ENCODE data around the gene PAM16. TPM values are rescaled to one million over a fixed set of nuclear protein-coding genes. Genes with fewer than 3 reads are reported as not detected.

The PAM16 gene
- total and polyA plus RNA-seq, 2 experiments from 2014 or later, result 33.0 to 78.9 TPM

DNA sequence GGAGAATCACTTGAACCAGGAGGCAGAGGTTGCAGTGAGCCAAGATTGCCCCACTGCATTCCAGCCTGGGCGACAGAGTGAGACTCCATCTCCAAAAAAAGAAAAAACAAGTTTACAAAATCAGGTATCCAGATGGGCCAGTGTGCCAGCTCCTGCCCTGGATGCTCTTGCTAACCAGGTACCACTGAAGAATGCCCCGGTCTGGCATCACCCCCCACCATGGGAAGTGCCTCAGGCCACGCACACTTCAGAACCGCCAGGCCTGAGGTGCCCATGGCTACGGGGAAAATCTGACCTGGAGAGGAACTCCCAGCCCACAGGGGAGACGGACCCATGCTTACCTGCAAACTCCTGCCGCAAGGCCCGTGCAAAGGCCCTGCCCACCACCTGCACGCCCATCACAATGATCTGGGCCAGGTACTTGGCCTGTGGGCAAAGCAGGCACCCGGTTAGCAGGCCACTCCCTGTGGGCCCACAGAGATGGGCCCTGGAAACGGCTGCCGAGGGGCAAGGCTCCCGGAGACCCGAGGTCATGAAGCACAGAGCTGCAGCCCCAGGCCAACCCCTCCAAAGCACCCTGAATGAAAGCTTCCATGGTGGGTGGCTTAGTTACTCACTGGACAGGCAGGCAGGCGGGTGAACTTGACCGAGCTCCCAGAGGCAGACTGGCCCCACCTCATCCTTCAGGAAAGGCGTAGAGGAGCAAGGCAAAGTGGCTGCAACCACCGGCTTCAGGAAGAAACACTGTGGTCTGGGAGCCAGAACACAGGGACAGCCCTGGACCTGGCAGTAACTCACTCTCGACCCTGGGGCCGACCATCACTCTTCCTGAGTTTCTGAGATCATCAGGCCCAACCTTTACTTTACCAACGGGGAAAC lies 8.0 kb downstream of the PAM16 start:
- Histone ChIP-seq H4K20me1 (ENCODE audit: insufficient read depth) (no peaks in the 10 kb centered on the region; the same call in 1 of the 2 replicates), H3K27me3 (replicated peaks; ENCODE audit: insufficient read depth) (no peaks in the 10 kb centered on the region), H3F3A (ENCODE audit: insufficient read depth) (peaks cover 21% of the 10 kb centered on the region; the same call in 1 of the 2 replicates), H3K4me3 (no peak overlapping the region), H2AFZ (no peak overlapping the region), H3K4me1 (ENCODE audit: insufficient read depth) (no peaks in the 10 kb centered on the region), H3K4me2 (ENCODE audit: unreplicated experiment) (no peak overlapping the region), H3K79me2 (ENCODE audit: insufficient read depth) (peaks cover 85% of the 10 kb centered on the region), H3K36me3 (ENCODE audit: low read depth) (peaks cover 6% of the 10 kb centered on the region; the same call in 1 of the 2 replicates), H3K27ac (no peak overlapping the region), H3K9ac (no peak overlapping the region), H3K9me3 (ENCODE audit: low read depth) (no peaks in the 10 kb centered on the region), H3K9me2 (ENCODE audit: insufficient read depth) (no peaks in the 10 kb centered on the region)
- no peak for TF ChIP-seq EZH2 (IDR thresholded peaks at IDR 0.05; ENCODE audit: insufficient read depth, poor library complexity, severe bottlenecking)
- TF ChIP-seq EZH2phosphoT487 (IDR thresholded peaks at IDR 0.05; ENCODE audit: insufficient read depth, low read depth), result no peak
- DNase-seq, result no peak
- in situ Hi-C loops (cut with MboI), result no loop called here
- WGBS, 2 experiments (ENCODE audit: low coverage in 1 of 2, low lambda C conversion rate in 2 of 2, missing lambda C conversion rate in 2 of 2), result 89 to 92% methylated on average over 20 to 21 of the region's 21 CpGs

- H3K36me3 ChIP-seq (ENCODE audit: low read depth), result peaks cover 6% of the 10 kb centered on the region; the same call in 1 of the 2 replicates
- no peaks in the 10 kb centered on the region; the same call in 1 of the 2 replicates for H4K20me1 ChIP-seq (ENCODE audit: insufficient read depth)
- H3K9me2 ChIP-seq (ENCODE audit: insufficient read depth), result no peaks in the 10 kb centered on the region
- no peak overlapping the region for H2AFZ ChIP-seq
- no peak for DNase-seq
- 87 to 88% methylated on average over 11 to 13 of the region's 13 CpGs for WGBS, 2 experiments (ENCODE audit: low coverage in 1 of 2, low lambda C conversion rate in 2 of 2, missing lambda C conversion rate in 2 of 2)
- no peaks in the 10 kb centered on the region for H3K27me3 ChIP-seq (replicated peaks; ENCODE audit: insufficient read depth)
- H3K9me3 ChIP-seq (ENCODE audit: low read depth), result no peaks in the 10 kb centered on the region
- peaks cover 66% of the 10 kb centered on the region for H3K79me2 ChIP-seq (ENCODE audit: insufficient read depth)
- TF ChIP-seq EZH2phosphoT487 (IDR thresholded peaks at IDR 0.05; ENCODE audit: insufficient read depth, low read depth) (no peak), EZH2 (IDR thresholded peaks at IDR 0.05; ENCODE audit: insufficient read depth, poor library complexity, severe bottlenecking) (no peak)
- peaks cover 16% of the 10 kb centered on the region; the same call in 1 of the 2 replicates for H3F3A ChIP-seq (ENCODE audit: insufficient read depth)
- H3K27ac ChIP-seq, result no peak overlapping the region
- H3K4me3 ChIP-seq, result no peak overlapping the region
- no peak overlapping the region for H3K9ac ChIP-seq
- H3K4me2 ChIP-seq (ENCODE audit: unreplicated experiment), result no peak overlapping the region
- in situ Hi-C loops (cut with MboI), result no loop called here
- H3K4me1 ChIP-seq (ENCODE audit: insufficient read depth), result no peaks in the 10 kb centered on the region
Measured at GRCh38 chr16:4341250-4341649, 9.9 kb downstream of the PAM16 start.

DNA sequence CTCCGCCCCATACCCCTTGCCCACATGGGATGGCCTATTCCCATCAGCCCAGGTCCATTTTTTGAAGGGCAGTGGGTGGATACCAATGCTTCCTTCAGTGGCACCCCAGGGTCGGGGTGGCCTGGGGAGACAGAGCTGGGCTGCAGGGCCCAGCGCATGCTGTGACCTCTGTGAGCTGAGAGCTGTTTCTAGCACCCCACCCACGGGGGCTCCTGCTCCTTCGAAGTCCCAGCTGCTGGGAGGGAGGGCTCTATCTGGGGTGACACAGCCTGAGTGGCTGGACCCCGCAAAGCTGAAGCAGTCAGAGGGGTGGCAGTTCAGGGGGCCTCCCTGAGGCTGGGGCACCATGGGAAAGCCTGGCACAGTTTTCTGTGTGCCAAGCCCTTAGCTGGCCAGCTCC lies 10.7 kb downstream of the PAM16 start:
- H3K9me2 ChIP-seq (ENCODE audit: insufficient read depth), result no peaks in the 10 kb centered on the region
- peaks cover 11% of the 10 kb centered on the region for H3F3A ChIP-seq (ENCODE audit: insufficient read depth)
- in situ Hi-C loops (cut with MboI), result no loop called here
- H4K20me1 ChIP-seq (ENCODE audit: insufficient read depth), result no peaks in the 10 kb centered on the region; the same call in 1 of the 2 replicates
- DNase-seq, result no peak
- H3K79me2 ChIP-seq (ENCODE audit: insufficient read depth), result peaks cover 58% of the 10 kb centered on the region
- no peak overlapping the region for H2AFZ ChIP-seq
- H3K4me2 ChIP-seq (ENCODE audit: unreplicated experiment), result no peak overlapping the region
- H3K4me1 ChIP-seq (ENCODE audit: insufficient read depth), result no peaks in the 10 kb centered on the region
- peaks cover 6% of the 10 kb centered on the region; the same call in 1 of the 2 replicates for H3K36me3 ChIP-seq (ENCODE audit: low read depth)
- no peak overlapping the region for H3K9ac ChIP-seq
- TF ChIP-seq EZH2 (IDR thresholded peaks at IDR 0.05; ENCODE audit: insufficient read depth, poor library complexity, severe bottlenecking) (no peak), EZH2phosphoT487 (IDR thresholded peaks at IDR 0.05; ENCODE audit: insufficient read depth, low read depth) (no peak)
- H3K4me3 ChIP-seq, result no peak overlapping the region
- 89 to 90% methylated on average over 5 to 6 of the region's 6 CpGs for WGBS, 2 experiments (ENCODE audit: low coverage in 1 of 2, low lambda C conversion rate in 2 of 2, missing lambda C conversion rate in 2 of 2)
- H3K9me3 ChIP-seq (ENCODE audit: low read depth), result no peaks in the 10 kb centered on the region
- no peaks in the 10 kb centered on the region for H3K27me3 ChIP-seq (replicated peaks; ENCODE audit: insufficient read depth)
- H3K27ac ChIP-seq, result no peak overlapping the region

- Histone ChIP-seq H3K9ac (no peak overlapping the region), H4K20me1 (ENCODE audit: insufficient read depth) (no peaks in the 10 kb centered on the region; the same call in 1 of the 2 replicates)
- TF ChIP-seq EZH2phosphoT487 (IDR thresholded peaks at IDR 0.05; ENCODE audit: insufficient read depth, low read depth), result no peak
- TF ChIP-seq EZH2 (IDR thresholded peaks at IDR 0.05; ENCODE audit: insufficient read depth, poor library complexity, severe bottlenecking), result no peak
Measured at GRCh38 chr16:4339909-4340308, 11.2 kb downstream of the PAM16 start.

More at GRCh38 chr16:4339909-4340308, 11.2 kb downstream of the PAM16 start:
- Histone ChIP-seq H3K27me3 (replicated peaks; ENCODE audit: insufficient read depth) (no peaks in the 10 kb centered on the region), H3K4me3 (no peak overlapping the region), H3K4me1 (ENCODE audit: insufficient read depth) (no peaks in the 10 kb centered on the region), H3F3A (ENCODE audit: insufficient read depth) (peaks cover 11% of the 10 kb centered on the region), H3K9me2 (ENCODE audit: insufficient read depth) (no peaks in the 10 kb centered on the region), H3K36me3 (ENCODE audit: low read depth) (peaks cover 6% of the 10 kb centered on the region; the same call in 1 of the 2 replicates), H3K9me3 (ENCODE audit: low read depth) (no peaks in the 10 kb centered on the region), H3K4me2 (ENCODE audit: unreplicated experiment) (no peak overlapping the region), H3K27ac (no peak overlapping the region), H2AFZ (no peak overlapping the region), H3K79me2 (ENCODE audit: insufficient read depth) (peaks cover 53% of the 10 kb centered on the region)
- in situ Hi-C loops (cut with MboI), result no loop called here
- 62 to 69% methylated on average over 14 of the region's 14 CpGs for WGBS, 2 experiments (ENCODE audit: low coverage in 1 of 2, low lambda C conversion rate in 2 of 2, missing lambda C conversion rate in 2 of 2)
- no peak for DNase-seq

All from GM23248 (cell line).